Measurements from ENCODE around the gene ZNF12.

DNA sequence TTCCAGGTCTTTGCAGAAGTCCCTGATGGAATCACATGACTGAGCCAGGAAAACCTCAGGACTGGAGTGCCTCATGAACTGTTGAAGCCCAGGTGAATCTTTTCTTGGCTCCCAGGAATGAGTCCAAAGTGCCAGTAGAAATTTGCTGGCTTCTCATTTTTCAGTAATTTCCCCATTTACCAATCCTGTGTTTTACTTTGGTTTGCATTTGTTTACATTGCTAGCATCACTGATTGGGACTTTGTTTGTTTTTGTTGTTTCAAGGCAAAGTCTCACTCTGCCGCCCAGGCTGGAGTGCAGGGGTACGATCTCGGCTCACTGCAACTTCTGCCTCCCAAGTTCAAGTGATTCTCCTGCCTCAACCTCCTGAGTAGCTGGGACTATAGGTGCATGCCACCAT, 1.6 kb upstream of the ZNF12 start:
- TF ChIP-seq POLR2A (IDR thresholded peaks at IDR 0.05): no peak
- TF ChIP-seq, protein P1, sequence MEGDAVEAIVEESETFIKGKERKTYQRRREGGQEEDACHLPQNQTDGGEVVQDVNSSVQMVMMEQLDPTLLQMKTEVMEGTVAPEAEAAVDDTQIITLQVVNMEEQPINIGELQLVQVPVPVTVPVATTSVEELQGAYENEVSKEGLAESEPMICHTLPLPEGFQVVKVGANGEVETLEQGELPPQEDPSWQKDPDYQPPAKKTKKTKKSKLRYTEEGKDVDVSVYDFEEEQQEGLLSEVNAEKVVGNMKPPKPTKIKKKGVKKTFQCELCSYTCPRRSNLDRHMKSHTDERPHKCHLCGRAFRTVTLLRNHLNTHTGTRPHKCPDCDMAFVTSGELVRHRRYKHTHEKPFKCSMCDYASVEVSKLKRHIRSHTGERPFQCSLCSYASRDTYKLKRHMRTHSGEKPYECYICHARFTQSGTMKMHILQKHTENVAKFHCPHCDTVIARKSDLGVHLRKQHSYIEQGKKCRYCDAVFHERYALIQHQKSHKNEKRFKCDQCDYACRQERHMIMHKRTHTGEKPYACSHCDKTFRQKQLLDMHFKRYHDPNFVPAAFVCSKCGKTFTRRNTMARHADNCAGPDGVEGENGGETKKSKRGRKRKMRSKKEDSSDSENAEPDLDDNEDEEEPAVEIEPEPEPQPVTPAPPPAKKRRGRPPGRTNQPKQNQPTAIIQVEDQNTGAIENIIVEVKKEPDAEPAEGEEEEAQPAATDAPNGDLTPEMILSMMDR (IDR thresholded peaks at IDR 0.05): no peak
- TF ChIP-seq EP300 (IDR thresholded peaks at IDR 0.05): no peak
- no peak for TF ChIP-seq POLR2AphosphoS5 (IDR thresholded peaks at IDR 0.05)

All from stomach (tissue), 4 donors.